GM19328 (cell line): ENCODE measurements around the gene FANCI.

Experiments used
- ATAC-seq: cut with Tn5 transposase; IDR thresholded peaks from one replicate; pipeline ENCODE4 v1.9.1; 2021; ENCODE audit warnings: mild to moderate bottlenecking, moderate library complexity; ENCODE audit not compliant: unreplicated experiment

The FANCI gene

DNA sequence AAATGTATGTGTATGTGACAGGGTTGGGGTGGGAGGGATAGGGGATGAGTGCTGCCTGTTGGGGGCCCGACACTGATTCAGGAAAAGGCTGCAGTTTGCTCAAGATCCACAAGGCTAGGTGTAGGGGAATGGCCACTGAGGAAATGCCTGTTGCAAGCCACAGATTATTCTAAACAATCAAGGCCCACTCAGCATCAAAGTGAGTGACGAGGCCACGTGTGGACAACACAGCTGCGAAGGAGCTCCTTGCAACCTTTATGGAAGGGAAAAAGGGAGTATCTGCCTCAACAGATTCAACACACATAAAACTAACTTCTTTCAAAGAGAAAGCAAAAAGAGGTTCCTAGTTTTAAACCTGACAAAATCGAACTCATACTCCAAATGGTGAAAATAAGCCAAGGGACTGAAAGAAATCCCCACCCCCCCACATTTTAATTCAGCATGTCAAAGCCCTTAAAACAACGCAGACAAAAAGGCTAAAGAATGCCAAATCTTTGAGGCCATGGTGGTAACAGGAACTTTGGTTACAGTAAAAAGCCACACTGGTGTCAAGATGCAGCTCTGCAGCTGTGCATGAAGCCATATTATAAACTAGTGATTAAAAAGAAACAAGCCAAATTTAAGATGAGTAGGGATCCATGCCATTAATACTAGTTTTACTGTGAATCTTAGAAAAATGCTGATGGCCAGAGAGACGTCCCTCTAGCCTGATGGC is 87.3 kb downstream of the FANCI start:
- ATAC-seq = no peak

- ATAC-seq = no peak
These were observed 88.7 kb downstream of the FANCI start for GRCh38 chr15:89332446-89332845.

GRCh38 chr15:89333011-89333860 is 89.5 kb downstream of the FANCI start:
- no peak for ATAC-seq

GRCh38 chr15:89333959-89334509 is 90.3 kb downstream of the FANCI start:
- ATAC-seq = peak; percentile 2

DNA sequence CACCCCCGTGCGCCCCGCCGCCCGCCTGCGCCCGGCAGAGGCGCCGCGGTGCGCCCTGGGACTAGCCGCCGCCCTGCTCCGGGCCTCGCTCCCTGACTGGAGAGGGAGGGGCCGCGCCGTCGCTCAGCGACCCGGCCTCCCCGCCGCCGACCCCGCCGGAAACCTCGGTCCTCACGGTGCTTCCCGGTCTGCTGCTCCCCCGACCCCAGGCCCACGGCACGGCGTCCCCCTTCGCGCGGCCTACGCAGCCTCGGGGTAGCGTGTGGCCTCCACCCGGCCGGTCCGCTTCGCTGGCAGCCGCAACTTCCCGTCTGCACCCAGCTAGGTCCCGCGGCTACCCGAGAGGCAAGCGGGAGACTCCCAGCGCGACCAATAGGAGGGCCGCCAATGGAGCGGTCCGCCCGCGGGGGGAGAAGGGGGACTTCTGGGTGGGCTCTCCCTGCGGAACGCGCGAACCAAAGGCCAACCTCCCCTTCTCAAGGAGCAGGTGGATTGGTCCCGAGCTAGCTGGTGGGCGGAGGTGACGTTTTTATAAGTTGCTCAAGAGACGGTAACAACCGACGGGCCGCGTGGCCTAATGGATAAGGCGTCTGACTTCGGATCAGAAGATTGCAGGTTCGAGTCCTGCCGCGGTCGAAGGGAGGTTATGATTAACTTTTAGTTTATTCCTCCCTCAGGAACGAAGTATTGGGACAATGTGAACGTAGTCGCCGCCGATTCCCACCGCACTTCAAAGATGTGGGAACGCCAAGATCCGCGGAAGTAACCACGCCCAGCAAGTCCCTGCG is 90.9 kb downstream of the FANCI start, which contains the start of gene POLG:
Gene POLG (minus strand): TSS at position 315 of the 788 bp plus-strand sequence. CDS start 1,070 bp downstream, outside the sequence.
- ATAC-seq = peak; percentile 82

- ATAC-seq = no peak
These were observed 91.7 kb downstream of the FANCI start for GRCh38 chr15:89335298-89336041.

GRCh38 chr15:89338036-89338435 is 94.3 kb downstream of the FANCI start:
- no peak for ATAC-seq

- no peak for ATAC-seq
These were observed 96.8 kb downstream of the FANCI start for GRCh38 chr15:89340573-89340972.

DNA sequence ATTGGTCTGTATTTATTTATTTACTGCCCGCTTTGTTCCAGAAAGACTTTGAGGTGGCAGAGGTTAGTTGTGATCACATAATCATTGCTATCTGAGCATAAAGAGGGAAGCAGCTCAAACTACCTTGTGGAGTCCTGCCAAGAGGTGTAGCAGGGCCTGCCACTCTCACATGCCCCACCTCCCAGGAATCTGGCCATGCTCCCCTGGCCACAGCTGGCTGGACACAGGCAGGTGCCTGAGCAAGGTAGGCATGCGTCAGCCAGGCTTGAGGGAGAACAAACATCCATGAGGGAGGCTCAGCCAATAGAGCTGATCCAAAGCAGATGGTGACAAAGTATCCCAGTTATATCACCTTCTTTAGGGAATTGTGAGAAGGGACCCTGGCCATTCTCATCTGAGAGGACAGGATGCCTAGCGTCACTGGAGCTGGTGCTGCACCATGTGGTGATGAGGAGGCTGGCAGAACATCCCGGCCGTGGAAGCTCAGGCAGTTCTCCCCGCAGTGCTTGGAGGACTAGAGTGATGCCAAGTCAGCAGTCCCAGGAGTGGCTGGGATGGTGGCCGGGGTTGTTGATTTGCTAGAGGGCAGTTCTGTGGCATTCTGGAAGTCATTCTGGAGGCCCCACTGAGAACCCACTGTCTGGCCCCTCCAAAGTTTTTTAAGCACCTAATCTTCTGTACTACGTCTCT is 97.7 kb downstream of the FANCI start:
- ATAC-seq = no peak

DNA sequence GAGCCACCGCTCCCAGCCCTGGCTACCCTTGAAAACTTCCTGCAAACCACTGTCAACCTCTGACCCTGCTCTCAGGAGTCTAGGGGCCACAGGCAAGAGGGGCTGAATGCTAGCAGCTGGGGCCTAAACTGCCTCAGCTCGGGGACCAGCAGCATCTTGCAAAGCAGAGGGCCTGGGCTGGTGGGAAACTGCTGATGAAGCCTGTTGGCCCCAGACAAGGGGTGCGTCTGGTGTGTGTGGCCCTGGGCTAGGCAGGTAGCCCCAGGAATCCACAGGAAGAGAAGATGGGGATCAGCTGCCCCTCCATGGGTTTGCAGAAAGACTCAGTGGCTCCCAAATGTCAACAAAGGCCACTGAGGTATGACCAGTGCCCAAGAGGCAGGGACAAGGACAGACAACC is 99.1 kb downstream of the FANCI start:
- no peak for ATAC-seq

DNA sequence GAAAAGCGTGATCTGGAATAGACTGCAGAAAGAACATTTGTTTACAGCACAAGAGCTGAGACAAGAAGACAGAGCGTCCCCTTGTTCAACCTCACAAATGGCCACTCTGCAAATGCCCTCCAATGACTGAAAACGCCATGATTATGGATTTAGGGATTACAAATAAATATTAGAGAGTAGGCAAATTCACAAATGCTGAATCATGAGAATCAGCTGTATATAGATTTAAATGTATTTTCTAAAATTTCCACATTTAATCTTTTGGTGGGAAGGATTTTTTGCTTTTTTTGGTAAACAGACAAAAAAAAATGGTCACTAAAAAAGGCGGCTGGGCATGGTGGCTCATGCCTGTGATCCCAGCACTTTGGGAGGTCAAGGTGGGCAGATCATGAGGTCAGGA is 101.5 kb downstream of the FANCI start:
- no peak for ATAC-seq

GRCh38 chr15:89346516-89347231 is 102.9 kb downstream of the FANCI start:
- no peak for ATAC-seq

DNA sequence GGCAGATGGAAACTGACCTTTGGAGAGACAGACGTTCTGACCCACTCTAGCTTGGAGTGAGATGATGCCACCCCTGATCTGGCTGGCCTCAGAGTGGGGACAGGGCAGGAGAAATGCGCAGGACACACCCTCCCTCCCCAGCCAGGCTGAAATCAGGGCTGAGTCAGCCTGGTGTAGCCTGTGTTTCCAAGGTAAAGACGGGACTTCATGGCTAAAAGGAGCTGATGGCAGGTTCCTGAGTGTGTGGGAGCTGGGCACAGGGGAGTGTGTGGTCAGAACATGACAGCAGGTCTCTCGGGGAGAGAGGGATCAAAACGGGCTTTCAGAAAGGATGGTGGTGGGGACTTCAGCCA is 105.4 kb downstream of the FANCI start:
- ATAC-seq = no peak

DNA sequence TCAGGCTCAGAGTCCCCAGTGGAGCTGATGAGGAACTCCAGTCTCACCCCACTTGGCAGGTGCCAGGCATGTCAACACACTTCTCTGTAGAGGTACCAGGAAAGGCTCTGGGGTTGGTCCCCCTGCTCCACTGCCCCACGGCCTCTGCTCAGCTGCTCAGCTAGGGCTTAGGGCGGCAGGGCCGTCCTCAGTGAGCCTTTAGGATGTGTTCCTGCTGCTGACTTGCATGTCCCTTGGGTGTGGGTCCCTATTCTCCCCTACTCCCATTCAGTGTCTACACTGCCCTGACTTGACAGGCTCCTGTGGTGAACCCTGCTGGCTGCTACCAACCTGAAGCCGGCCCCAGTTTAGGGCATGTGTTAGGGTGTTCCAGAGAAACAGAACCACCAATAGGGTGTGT is 108.7 kb downstream of the FANCI start:
- no peak for ATAC-seq

DNA sequence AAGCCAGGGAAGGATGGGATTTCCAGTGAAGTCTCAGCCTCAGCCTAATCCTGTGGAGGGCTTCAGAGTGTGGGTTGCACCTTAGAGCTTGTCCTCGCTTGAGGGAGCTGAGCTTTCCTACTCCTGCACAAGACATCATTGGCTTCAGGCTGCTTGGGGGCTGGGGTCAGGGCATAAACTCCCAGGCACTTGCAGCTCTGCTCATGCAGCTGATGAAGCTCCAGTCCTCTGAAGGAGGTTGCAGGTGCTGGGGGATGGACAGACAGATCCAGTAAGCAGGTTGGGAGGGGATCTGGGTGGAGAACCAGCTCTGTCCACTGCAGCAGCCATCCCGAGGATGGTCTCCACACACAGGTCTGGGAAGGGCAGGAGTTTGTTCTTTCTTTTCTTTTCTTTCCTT is 110.2 kb downstream of the FANCI start:
- ATAC-seq = no peak

DNA sequence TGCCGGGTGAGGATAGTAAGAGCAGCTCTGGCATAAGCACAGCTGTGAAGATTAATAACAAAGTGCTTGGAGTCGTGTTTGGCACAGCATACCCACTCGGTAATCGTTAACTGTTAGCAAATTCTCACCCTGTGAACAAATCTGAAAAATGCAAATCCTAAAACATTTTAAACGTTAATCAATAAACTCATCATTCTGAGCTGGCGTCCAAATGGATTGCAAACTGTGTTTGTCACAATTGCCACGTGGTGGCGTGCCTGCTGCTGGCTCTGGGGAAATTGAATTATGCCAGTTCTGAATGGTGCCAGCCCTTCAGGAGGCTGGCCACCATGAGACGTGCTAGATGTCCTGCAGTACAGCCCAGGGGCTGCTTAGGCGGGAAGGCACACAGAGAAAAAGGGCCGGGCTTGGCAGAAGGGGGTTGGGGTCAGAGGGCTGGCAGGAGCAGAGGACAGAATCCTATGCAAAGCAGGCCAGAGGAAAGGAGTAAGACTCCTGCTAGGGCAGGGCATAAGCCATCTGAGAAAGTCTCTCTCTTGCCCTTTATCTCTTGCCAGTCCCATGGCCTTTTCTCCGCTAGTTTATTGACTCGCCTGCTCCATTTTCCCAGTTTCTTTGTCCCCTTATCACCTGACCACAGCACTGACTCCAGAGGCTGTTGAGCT is 113.0 kb downstream of the FANCI start:
- ATAC-seq = no peak

DNA sequence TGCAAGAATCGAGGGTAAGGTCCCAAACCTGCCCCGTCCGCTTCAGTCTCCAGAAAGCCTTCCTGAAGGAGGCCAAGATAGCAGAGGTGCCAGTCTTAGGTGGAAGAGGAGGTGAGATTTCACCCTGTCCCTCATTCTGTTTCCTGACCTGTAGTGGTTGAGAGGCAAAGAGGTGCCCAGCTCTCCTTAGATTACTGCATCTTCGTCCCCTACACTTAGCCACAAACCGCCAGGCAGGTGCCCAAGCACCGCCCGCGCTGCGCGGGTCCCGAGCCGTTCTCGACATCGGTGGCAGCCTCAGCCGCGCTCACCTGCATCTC is 114.6 kb downstream of the FANCI start:
- no peak for ATAC-seq

DNA sequence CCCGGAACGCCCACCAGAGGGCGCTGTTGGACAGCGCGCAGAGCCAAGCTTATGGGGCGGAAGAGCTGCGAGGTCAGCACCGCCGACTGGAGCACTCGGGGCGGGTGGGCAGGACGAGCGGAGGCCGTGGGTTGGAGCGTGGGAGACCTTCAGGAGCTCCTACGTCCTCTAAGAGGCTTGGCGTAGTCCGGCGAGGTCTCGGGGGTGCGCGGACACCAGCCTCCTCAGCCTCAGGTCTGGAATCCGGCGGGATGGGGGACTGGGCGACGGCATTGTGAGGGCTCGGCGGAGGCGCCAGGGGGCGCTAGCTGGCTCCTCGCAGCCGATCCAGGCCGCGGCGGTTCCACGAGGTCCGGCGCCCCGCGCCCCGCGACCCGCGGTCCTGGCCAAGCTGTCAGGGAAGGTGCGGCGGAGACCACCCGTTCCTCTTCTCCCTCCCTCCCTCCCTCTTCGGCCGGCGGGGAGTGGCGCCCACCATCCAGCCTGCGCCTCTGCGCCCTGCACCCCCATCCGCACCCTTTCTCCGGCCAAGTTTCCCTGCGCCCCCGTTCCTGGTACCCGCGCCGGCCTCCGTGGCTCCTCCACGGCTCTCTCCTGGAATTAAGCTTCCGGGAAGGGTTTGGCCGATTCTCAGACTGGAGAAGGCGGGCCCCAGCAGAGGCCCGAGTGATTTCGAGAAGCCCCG is 115.1 kb downstream of the FANCI start:
- peak; percentile 76 for ATAC-seq
